ENCODE measurements around the gene TEX264. TPM values are rescaled to one million over a fixed set of nuclear protein-coding genes. Genes with fewer than 3 reads are reported as not detected.

Gene TEX264
- 55.4 and 56.1 TPM in 2 replicates for total RNA-seq

GRCh38 chr3:51670823-51671733 is at the start of gene TEX264:
TSS of gene TEX264 (plus strand) at chr3:51671252. CDS start at chr3:51674305, 3,053 bp downstream.
- peak within 1 kb of the TSS; percentile 54 for H3K27ac ChIP-seq (ENCODE audit: low read depth, low read length)
- H3K4me2 ChIP-seq (ENCODE audit: insufficient read depth, low read length), result peak within 1 kb of the TSS; percentile 91
- peaks cover 29% of the 10 kb centered on the region for H4K20me1 ChIP-seq (ENCODE audit: insufficient read depth, low read length)
- peak; percentile 99 for DNase-seq (ENCODE audit: insufficient read length, low spot score, missing footprints)
- peaks cover 14% of the 10 kb centered on the region for H3K79me2 ChIP-seq (ENCODE audit: insufficient read depth, low read length)
- H3K4me3 ChIP-seq (ENCODE audit: insufficient read depth, low read length), result peak within 1 kb of the TSS; percentile 92
- H3K36me3 ChIP-seq (ENCODE audit: insufficient read depth, low read length), result no peaks in the 10 kb centered on the region
- H3K27me3 ChIP-seq (ENCODE audit: insufficient read depth, low read length), result no peaks in the 10 kb centered on the region
- H3K4me1 ChIP-seq (ENCODE audit: insufficient read depth, low read length), result peaks cover 31% of the 10 kb centered on the region
- H2AFZ ChIP-seq (ENCODE audit: low read length), result peak within 1 kb of the TSS; percentile 79
- H3K9me3 ChIP-seq (ENCODE audit: low read depth, low read length), result no peaks in the 10 kb centered on the region
- no peak for TF ChIP-seq CTCF (IDR thresholded peaks at IDR 0.05; ENCODE audit: extremely low read depth, low read depth, low read length)

- H3K4me1 ChIP-seq (ENCODE audit: insufficient read depth, low read length), result peaks cover 25% of the 10 kb centered on the region
- peaks cover 59% of the 10 kb centered on the region for H3K79me2 ChIP-seq (ENCODE audit: insufficient read depth, low read length)
- H3K27me3 ChIP-seq (ENCODE audit: insufficient read depth, low read length), result no peaks in the 10 kb centered on the region
- no peak for TF ChIP-seq CTCF (IDR thresholded peaks at IDR 0.05; ENCODE audit: extremely low read depth, low read depth, low read length)
- DNase-seq (ENCODE audit: insufficient read length, low spot score, missing footprints), result no peak
- H3K36me3 ChIP-seq (ENCODE audit: insufficient read depth, low read length), result peaks cover 1% of the 10 kb centered on the region
- H3K4me3 ChIP-seq (ENCODE audit: insufficient read depth, low read length), result no peak overlapping the region
- H2AFZ ChIP-seq (ENCODE audit: low read length), result no peak overlapping the region
- H3K27ac ChIP-seq (ENCODE audit: low read depth, low read length), result no peak overlapping the region
- H4K20me1 ChIP-seq (ENCODE audit: insufficient read depth, low read length), result peaks cover 41% of the 10 kb centered on the region
- H3K4me2 ChIP-seq (ENCODE audit: insufficient read depth, low read length), result no peak overlapping the region
- no peaks in the 10 kb centered on the region for H3K9me3 ChIP-seq (ENCODE audit: low read depth, low read length)
Measured at GRCh38 chr3:51622413-51622812, 48.6 kb upstream of the TEX264 start.

- Histone ChIP-seq H3K4me1 (ENCODE audit: insufficient read depth, low read length) (peaks cover 25% of the 10 kb centered on the region), H3K4me2 (ENCODE audit: insufficient read depth, low read length) (no peak overlapping the region), H4K20me1 (ENCODE audit: insufficient read depth, low read length) (peaks cover 41% of the 10 kb centered on the region), H3K9me3 (ENCODE audit: low read depth, low read length) (no peaks in the 10 kb centered on the region), H3K27me3 (ENCODE audit: insufficient read depth, low read length) (no peaks in the 10 kb centered on the region), H3K79me2 (ENCODE audit: insufficient read depth, low read length) (peaks cover 57% of the 10 kb centered on the region), H3K36me3 (ENCODE audit: insufficient read depth, low read length) (peaks cover 6% of the 10 kb centered on the region), H3K4me3 (ENCODE audit: insufficient read depth, low read length) (no peak overlapping the region), H2AFZ (ENCODE audit: low read length) (no peak overlapping the region), H3K27ac (ENCODE audit: low read depth, low read length) (no peak overlapping the region)
- DNase-seq (ENCODE audit: insufficient read length, low spot score, missing footprints), result no peak
- TF ChIP-seq CTCF (IDR thresholded peaks at IDR 0.05; ENCODE audit: extremely low read depth, low read depth, low read length), result no peak
Measured at GRCh38 chr3:51622868-51623267, 48.2 kb upstream of the TEX264 start.

- H3K4me1 ChIP-seq (ENCODE audit: insufficient read depth, low read length), result no peaks in the 10 kb centered on the region
- TF ChIP-seq CTCF (IDR thresholded peaks at IDR 0.05; ENCODE audit: extremely low read depth, low read depth, low read length), result no peak
- H2AFZ ChIP-seq (ENCODE audit: low read length), result no peak overlapping the region
- no peak overlapping the region for H3K4me3 ChIP-seq (ENCODE audit: insufficient read depth, low read length)
- peaks cover 7% of the 10 kb centered on the region for H3K79me2 ChIP-seq (ENCODE audit: insufficient read depth, low read length)
- no peaks in the 10 kb centered on the region for H3K9me3 ChIP-seq (ENCODE audit: low read depth, low read length)
- no peak overlapping the region for H3K27ac ChIP-seq (ENCODE audit: low read depth, low read length)
- DNase-seq (ENCODE audit: insufficient read length, low spot score, missing footprints), result no peak
- no peaks in the 10 kb centered on the region for H3K27me3 ChIP-seq (ENCODE audit: insufficient read depth, low read length)
- H4K20me1 ChIP-seq (ENCODE audit: insufficient read depth, low read length), result no peaks in the 10 kb centered on the region
- H3K4me2 ChIP-seq (ENCODE audit: insufficient read depth, low read length), result no peak overlapping the region
- H3K36me3 ChIP-seq (ENCODE audit: insufficient read depth, low read length), result peaks cover 42% of the 10 kb centered on the region
Measured at GRCh38 chr3:51630513-51630912, 40.5 kb upstream of the TEX264 start.

All from osteoblast (primary cell).